HEK293 (cell line): Measurements from ENCODE around the gene ABHD15.
A peak's percentile ranks its signal among the peaks of the same experiment; 100 is the strongest.

Source experiments
- MEIS1 ChIP-seq: sonication (generic); formaldehyde crosslinking; IDR thresholded peaks from 2 replicates; pipeline ENCODE4 v1.8.1; 2022; ENCODE audit warnings: missing genetic modification reagents, mild to moderate bottlenecking, borderline replicate concordance
- OVOL3 ChIP-seq: fragments of 450-650 bp; formaldehyde crosslinking; IDR thresholded peaks from 2 replicates; pipeline ENCODE4 v1.5.1; 2016; ENCODE audit warnings: missing biosample characterization, missing genetic modification characterization
- SP2 ChIP-seq: fragments of 450-650 bp; formaldehyde crosslinking; IDR thresholded peaks from 2 replicates; pipeline ENCODE4 v1.5.1; 2016; ENCODE audit warnings: missing biosample characterization, missing genetic modification characterization
- YY2 ChIP-seq: fragments of 450-650 bp; formaldehyde crosslinking; IDR thresholded peaks from 2 replicates; pipeline ENCODE4 v1.5.1; 2016; ENCODE audit warnings: missing biosample characterization, missing genetic modification characterization
- ZFP3 ChIP-seq: fragments of 450-650 bp; formaldehyde crosslinking; IDR thresholded peaks from 2 replicates; pipeline ENCODE4 v1.5.1; 2016; ENCODE audit warnings: low read depth, missing biosample characterization, missing genetic modification characterization
- ZNF146 ChIP-seq: fragments of 450-650 bp; formaldehyde crosslinking; IDR thresholded peaks from 2 replicates; pipeline ENCODE4 v1.5.1; 2016; ENCODE audit warnings: missing biosample characterization, missing genetic modification characterization
- ZNF174 ChIP-seq: fragments of 450-650 bp; formaldehyde crosslinking; IDR thresholded peaks from 2 replicates; pipeline ENCODE4 v1.5.0; 2017; ENCODE audit warnings: missing biosample characterization, mild to moderate bottlenecking, missing genetic modification characterization
- ZNF214 ChIP-seq: fragments of 450-650 bp; formaldehyde crosslinking; IDR thresholded peaks from 2 replicates; pipeline ENCODE4 v1.5.1; 2017; ENCODE audit warnings: missing biosample characterization, mild to moderate bottlenecking, missing genetic modification characterization, borderline replicate concordance
- ZNF223 ChIP-seq: fragments of 450-650 bp; formaldehyde crosslinking; IDR thresholded peaks from 2 replicates; pipeline ENCODE4 v1.5.1; 2016; ENCODE audit warnings: missing biosample characterization, missing genetic modification characterization
- ZNF24 ChIP-seq: fragments of 450-650 bp; formaldehyde crosslinking; IDR thresholded peaks from 2 replicates; pipeline ENCODE4 v1.5.1; 2016; ENCODE audit warnings: missing biosample characterization, missing genetic modification characterization
- ZNF274 ChIP-seq, 2 experiments: fragments of 200-500 bp in 1 of 2; fragments of 450-650 bp in 1 of 2; sonication (Bioruptor generic) in 1 of 2; formaldehyde crosslinking in 1 of 2; IDR thresholded peaks; 2 replicates each; pipeline versions ENCODE4 v1.5.1 to v1.6.1; 2014 to 2016; ENCODE audit warnings: borderline replicate concordance in 1 of 2, inconsistent platforms in 1 of 2, low read length in 1 of 2, missing biosample characterization in 1 of 2, missing genetic modification characterization in 1 of 2
- ZNF366 ChIP-seq: fragments of 450-650 bp; formaldehyde crosslinking; conservative IDR thresholded peaks from 2 replicates; pipeline ENCODE4 v1.5.1; 2016; ENCODE audit warnings: missing biosample characterization, missing genetic modification characterization
- ZNF560 ChIP-seq: fragments of 450-650 bp; formaldehyde crosslinking; IDR thresholded peaks from 2 replicates; pipeline ENCODE4 v1.5.1; 2017; ENCODE audit warnings: missing biosample characterization, missing genetic modification characterization, borderline replicate concordance
- ZNF561 ChIP-seq: fragments of 450-650 bp; IDR thresholded peaks from 2 replicates; pipeline ENCODE4 v1.5.1; 2018; ENCODE audit warnings: missing biosample characterization, missing genetic modification characterization, borderline replicate concordance
- ZNF660 ChIP-seq: fragments of 450-650 bp; IDR thresholded peaks from 2 replicates; pipeline ENCODE4 v1.5.1; 2018; ENCODE audit warnings: missing biosample characterization, mild to moderate bottlenecking, missing genetic modification characterization
- TF ChIP-seq, protein P1 (sequence below): fragments of 450-650 bp; IDR thresholded peaks from 2 replicates; pipeline ENCODE4 v1.5.1; 2018; ENCODE audit warnings: missing biosample characterization, mild to moderate bottlenecking, missing genetic modification characterization
- TF ChIP-seq, protein P2 (sequence below): fragments of 450-650 bp; formaldehyde crosslinking; IDR thresholded peaks from 2 replicates; pipeline ENCODE4 v1.5.1; 2017; ENCODE audit warnings: missing biosample characterization, missing genetic modification characterization
- TF ChIP-seq, protein P3 (sequence below): fragments of 450-650 bp; formaldehyde crosslinking; IDR thresholded peaks from 2 replicates; pipeline ENCODE4 v1.5.1; 2016; ENCODE audit warnings: missing biosample characterization, missing genetic modification characterization
- TF ChIP-seq, protein P4 (sequence below): fragments of 450-650 bp; formaldehyde crosslinking; IDR thresholded peaks from 2 replicates; pipeline ENCODE4 v1.5.1; 2016; ENCODE audit warnings: missing biosample characterization, missing genetic modification characterization, borderline replicate concordance
- TF ChIP-seq, protein P5 (sequence below): fragments of 450-650 bp; formaldehyde crosslinking; IDR thresholded peaks from 2 replicates; pipeline ENCODE4 v1.5.1; 2017; ENCODE audit warnings: missing biosample characterization, mild to moderate bottlenecking, missing genetic modification characterization, moderate library complexity
- TF ChIP-seq, protein P6 (sequence below): fragments of 450-650 bp; formaldehyde crosslinking; IDR thresholded peaks from 2 replicates; pipeline ENCODE4 v1.5.1; 2016; ENCODE audit warnings: missing biosample characterization, missing genetic modification characterization

ABHD15 gene

DNA sequence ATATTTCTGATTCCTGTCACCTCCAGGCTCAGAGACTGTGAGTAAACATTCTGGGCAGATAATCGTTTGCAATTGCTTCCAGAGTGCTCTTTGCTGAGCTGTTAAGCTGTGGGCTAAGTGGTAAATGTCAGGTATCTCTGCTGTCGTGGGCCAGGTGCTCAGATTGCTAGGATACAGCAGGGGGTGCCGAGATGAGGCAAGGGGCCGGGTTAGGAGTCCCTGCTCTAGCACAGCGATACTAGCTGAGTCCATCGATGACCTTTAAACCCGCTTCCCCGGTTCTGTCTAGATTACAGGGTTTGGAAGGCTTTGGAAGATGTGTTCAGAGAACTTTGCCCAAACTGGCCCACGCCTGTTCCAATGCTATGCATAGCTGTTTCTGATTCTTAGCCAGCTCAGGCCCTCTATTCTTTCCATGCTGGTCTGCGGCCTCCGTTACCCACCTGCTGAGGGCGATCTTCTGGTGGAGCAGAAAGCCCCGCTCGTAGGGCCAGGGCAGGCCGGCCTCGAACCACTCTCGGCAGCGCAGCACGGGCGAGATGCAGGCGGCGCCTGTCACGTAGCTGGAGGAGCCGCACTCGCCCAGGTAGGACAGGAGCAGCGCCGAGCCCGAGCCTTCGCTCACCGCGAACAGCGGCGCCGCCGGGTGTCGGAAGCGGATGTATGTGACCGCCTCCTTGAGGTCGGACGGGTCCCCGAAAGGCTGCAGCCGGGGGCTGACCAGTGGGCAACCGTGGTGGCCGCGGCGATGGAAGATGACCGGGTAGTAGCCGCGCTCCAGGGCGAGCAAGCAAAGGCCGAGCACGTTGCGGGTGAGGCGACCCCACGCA is 979 bp downstream of the ABHD15 start (continued):
- no peak for TF ChIP-seq ZFP3 (tag by site-specific recombination)
- TF ChIP-seq ZNF24 (tag by site-specific recombination), result no peak
- TF ChIP-seq SP2 (tag by site-specific recombination), result no peak
- TF ChIP-seq ZNF174, result no peak
- no peak for TF ChIP-seq ZNF146 (tag by site-specific recombination)
- TF ChIP-seq, protein P1, sequence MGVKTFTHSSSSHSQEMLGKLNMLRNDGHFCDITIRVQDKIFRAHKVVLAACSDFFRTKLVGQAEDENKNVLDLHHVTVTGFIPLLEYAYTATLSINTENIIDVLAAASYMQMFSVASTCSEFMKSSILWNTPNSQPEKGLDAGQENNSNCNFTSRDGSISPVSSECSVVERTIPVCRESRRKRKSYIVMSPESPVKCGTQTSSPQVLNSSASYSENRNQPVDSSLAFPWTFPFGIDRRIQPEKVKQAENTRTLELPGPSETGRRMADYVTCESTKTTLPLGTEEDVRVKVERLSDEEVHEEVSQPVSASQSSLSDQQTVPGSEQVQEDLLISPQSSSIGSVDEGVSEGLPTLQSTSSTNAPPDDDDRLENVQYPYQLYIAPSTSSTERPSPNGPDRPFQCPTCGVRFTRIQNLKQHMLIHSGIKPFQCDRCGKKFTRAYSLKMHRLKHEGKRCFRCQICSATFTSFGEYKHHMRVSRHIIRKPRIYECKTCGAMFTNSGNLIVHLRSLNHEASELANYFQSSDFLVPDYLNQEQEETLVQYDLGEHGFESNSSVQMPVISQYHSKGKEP (tag by site-specific recombination), result no peak
- TF ChIP-seq ZNF561 (tag by site-specific recombination), result no peak
- TF ChIP-seq, protein P2, sequence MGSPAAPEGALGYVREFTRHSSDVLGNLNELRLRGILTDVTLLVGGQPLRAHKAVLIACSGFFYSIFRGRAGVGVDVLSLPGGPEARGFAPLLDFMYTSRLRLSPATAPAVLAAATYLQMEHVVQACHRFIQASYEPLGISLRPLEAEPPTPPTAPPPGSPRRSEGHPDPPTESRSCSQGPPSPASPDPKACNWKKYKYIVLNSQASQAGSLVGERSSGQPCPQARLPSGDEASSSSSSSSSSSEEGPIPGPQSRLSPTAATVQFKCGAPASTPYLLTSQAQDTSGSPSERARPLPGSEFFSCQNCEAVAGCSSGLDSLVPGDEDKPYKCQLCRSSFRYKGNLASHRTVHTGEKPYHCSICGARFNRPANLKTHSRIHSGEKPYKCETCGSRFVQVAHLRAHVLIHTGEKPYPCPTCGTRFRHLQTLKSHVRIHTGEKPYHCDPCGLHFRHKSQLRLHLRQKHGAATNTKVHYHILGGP (tag by site-specific recombination), result no peak
- no peak for TF ChIP-seq ZNF660
- TF ChIP-seq, protein P3, sequence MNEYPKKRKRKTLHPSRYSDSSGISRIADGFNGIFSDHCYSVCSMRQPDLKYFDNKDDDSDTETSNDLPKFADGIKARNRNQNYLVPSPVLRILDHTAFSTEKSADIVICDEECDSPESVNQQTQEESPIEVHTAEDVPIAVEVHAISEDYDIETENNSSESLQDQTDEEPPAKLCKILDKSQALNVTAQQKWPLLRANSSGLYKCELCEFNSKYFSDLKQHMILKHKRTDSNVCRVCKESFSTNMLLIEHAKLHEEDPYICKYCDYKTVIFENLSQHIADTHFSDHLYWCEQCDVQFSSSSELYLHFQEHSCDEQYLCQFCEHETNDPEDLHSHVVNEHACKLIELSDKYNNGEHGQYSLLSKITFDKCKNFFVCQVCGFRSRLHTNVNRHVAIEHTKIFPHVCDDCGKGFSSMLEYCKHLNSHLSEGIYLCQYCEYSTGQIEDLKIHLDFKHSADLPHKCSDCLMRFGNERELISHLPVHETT (tag by site-specific recombination), result no peak
- TF ChIP-seq MEIS1 (CRISPR knock-in tag), result no peak
- no peak for TF ChIP-seq ZNF274 (IDR thresholded peaks at IDR 0.05; ENCODE audit: low read length)
- no peak for TF ChIP-seq ZNF274 (tag by site-specific recombination; IDR thresholded peaks at IDR 0.05; ENCODE audit: borderline replicate concordance)
- TF ChIP-seq YY2 (tag by site-specific recombination), result no peak
- no peak for TF ChIP-seq ZNF214
- TF ChIP-seq, protein P4, sequence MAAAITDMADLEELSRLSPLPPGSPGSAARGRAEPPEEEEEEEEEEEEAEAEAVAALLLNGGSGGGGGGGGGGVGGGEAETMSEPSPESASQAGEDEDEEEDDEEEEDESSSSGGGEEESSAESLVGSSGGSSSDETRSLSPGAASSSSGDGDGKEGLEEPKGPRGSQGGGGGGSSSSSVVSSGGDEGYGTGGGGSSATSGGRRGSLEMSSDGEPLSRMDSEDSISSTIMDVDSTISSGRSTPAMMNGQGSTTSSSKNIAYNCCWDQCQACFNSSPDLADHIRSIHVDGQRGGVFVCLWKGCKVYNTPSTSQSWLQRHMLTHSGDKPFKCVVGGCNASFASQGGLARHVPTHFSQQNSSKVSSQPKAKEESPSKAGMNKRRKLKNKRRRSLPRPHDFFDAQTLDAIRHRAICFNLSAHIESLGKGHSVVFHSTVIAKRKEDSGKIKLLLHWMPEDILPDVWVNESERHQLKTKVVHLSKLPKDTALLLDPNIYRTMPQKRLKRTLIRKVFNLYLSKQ (tag by site-specific recombination), result no peak
- TF ChIP-seq, protein P5, sequence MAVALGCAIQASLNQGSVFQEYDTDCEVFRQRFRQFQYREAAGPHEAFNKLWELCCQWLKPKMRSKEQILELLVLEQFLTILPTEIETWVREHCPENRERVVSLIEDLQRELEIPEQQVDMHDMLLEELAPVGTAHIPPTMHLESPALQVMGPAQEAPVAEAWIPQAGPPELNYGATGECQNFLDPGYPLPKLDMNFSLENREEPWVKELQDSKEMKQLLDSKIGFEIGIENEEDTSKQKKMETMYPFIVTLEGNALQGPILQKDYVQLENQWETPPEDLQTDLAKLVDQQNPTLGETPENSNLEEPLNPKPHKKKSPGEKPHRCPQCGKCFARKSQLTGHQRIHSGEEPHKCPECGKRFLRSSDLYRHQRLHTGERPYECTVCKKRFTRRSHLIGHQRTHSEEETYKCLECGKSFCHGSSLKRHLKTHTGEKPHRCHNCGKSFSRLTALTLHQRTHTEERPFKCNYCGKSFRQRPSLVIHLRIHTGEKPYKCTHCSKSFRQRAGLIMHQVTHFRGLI (tag by site-specific recombination), result 0 out of 2 replicates have a peak, but pooled peaks have one; percentile 43
- no peak for TF ChIP-seq OVOL3 (tag by site-specific recombination)
- TF ChIP-seq ZNF366, result no peak
- TF ChIP-seq, protein P6, sequence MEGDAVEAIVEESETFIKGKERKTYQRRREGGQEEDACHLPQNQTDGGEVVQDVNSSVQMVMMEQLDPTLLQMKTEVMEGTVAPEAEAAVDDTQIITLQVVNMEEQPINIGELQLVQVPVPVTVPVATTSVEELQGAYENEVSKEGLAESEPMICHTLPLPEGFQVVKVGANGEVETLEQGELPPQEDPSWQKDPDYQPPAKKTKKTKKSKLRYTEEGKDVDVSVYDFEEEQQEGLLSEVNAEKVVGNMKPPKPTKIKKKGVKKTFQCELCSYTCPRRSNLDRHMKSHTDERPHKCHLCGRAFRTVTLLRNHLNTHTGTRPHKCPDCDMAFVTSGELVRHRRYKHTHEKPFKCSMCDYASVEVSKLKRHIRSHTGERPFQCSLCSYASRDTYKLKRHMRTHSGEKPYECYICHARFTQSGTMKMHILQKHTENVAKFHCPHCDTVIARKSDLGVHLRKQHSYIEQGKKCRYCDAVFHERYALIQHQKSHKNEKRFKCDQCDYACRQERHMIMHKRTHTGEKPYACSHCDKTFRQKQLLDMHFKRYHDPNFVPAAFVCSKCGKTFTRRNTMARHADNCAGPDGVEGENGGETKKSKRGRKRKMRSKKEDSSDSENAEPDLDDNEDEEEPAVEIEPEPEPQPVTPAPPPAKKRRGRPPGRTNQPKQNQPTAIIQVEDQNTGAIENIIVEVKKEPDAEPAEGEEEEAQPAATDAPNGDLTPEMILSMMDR, result 0 out of 2 replicates have a peak, but pooled peaks have one; percentile 37
- TF ChIP-seq ZNF560 (tag by site-specific recombination), result no peak
- TF ChIP-seq ZNF223, result no peak
